ENCODE results near the gene SMARCD1.

SMARCD1 gene

GRCh38 chr12:50072198-50072907 is 12.8 kb upstream of the SMARCD1 start:
- no peak for DNase-seq (ENCODE audit: low read depth, low spot score)
- H3K27me3 ChIP-seq (ENCODE audit: insufficient read depth, insufficient read length) = no peaks in the 10 kb centered on the region
- no peaks in the 10 kb centered on the region for H3K36me3 ChIP-seq (ENCODE audit: insufficient read depth, insufficient read length, low read length)
- peaks cover 36% of the 10 kb centered on the region for H3K4me1 ChIP-seq (ENCODE audit: insufficient read depth, insufficient read length)
- no peak for TF ChIP-seq YY1 (IDR thresholded peaks at IDR 0.05; ENCODE audit: insufficient read depth, insufficient read length)
- no peak overlapping the region for H3K9ac ChIP-seq (ENCODE audit: insufficient read length, low read depth)
- no peak overlapping the region for H3K4me3 ChIP-seq (ENCODE audit: insufficient read length, low read depth)
- no peaks in the 10 kb centered on the region for H3K9me3 ChIP-seq (ENCODE audit: insufficient read depth, low read length)

GRCh38 chr12:50073206-50073605 is 11.9 kb upstream of the SMARCD1 start:
- Histone ChIP-seq H3K27me3 (ENCODE audit: insufficient read depth, insufficient read length) (no peaks in the 10 kb centered on the region), H3K4me3 (ENCODE audit: insufficient read length, low read depth) (no peak overlapping the region), H3K9ac (ENCODE audit: insufficient read length, low read depth) (no peak overlapping the region), H3K4me1 (ENCODE audit: insufficient read depth, insufficient read length) (peaks cover 36% of the 10 kb centered on the region), H3K9me3 (ENCODE audit: insufficient read depth, low read length) (no peaks in the 10 kb centered on the region), H3K36me3 (ENCODE audit: insufficient read depth, insufficient read length, low read length) (no peaks in the 10 kb centered on the region)
- DNase-seq (ENCODE audit: low read depth, low spot score) = no peak
- TF ChIP-seq YY1 (IDR thresholded peaks at IDR 0.05; ENCODE audit: insufficient read depth, insufficient read length) = no peak
- no peak for TF ChIP-seq ZNF274 (IDR thresholded peaks at IDR 0.05; ENCODE audit: low read depth, low read length)
- no peak for TF ChIP-seq SUZ12 (IDR thresholded peaks at IDR 0.05; ENCODE audit: extremely low read depth, insufficient read depth, insufficient read length)

GRCh38 chr12:50073712-50074111 is 11.4 kb upstream of the SMARCD1 start:
- TF ChIP-seq ZNF274 (IDR thresholded peaks at IDR 0.05; ENCODE audit: low read depth, low read length) (no peak), YY1 (IDR thresholded peaks at IDR 0.05; ENCODE audit: insufficient read depth, insufficient read length) (no peak), SUZ12 (IDR thresholded peaks at IDR 0.05; ENCODE audit: extremely low read depth, insufficient read depth, insufficient read length) (no peak)
- H3K36me3 ChIP-seq (ENCODE audit: insufficient read depth, insufficient read length, low read length) = no peaks in the 10 kb centered on the region

GRCh38 chr12:50074936-50075807 is 10.0 kb upstream of the SMARCD1 start:
- H3K4me3 ChIP-seq (ENCODE audit: insufficient read length, low read depth) = no peak overlapping the region
- H3K4me1 ChIP-seq (ENCODE audit: insufficient read depth, insufficient read length) = peaks cover 36% of the 10 kb centered on the region
- H3K36me3 ChIP-seq (ENCODE audit: insufficient read depth, insufficient read length, low read length) = no peaks in the 10 kb centered on the region
- no peak for TF ChIP-seq ZNF274 (IDR thresholded peaks at IDR 0.05; ENCODE audit: low read depth, low read length)
- TF ChIP-seq YY1 (IDR thresholded peaks at IDR 0.05; ENCODE audit: insufficient read depth, insufficient read length) = no peak
- TF ChIP-seq SUZ12 (IDR thresholded peaks at IDR 0.05; ENCODE audit: extremely low read depth, insufficient read depth, insufficient read length) = no peak
- peak overlapping the region; percentile 45 for H3K9ac ChIP-seq (ENCODE audit: insufficient read length, low read depth)
- H3K27me3 ChIP-seq (ENCODE audit: insufficient read depth, insufficient read length) = no peaks in the 10 kb centered on the region
- no peaks in the 10 kb centered on the region for H3K9me3 ChIP-seq (ENCODE audit: insufficient read depth, low read length)
- peak; percentile 83 for DNase-seq (ENCODE audit: low read depth, low spot score)

More at GRCh38 chr12:50073712-50074111, 11.4 kb upstream of the SMARCD1 start:
- DNase-seq (ENCODE audit: low read depth, low spot score) = no peak
- peaks cover 36% of the 10 kb centered on the region for H3K4me1 ChIP-seq (ENCODE audit: insufficient read depth, insufficient read length)
- H3K27me3 ChIP-seq (ENCODE audit: insufficient read depth, insufficient read length) = no peaks in the 10 kb centered on the region
- H3K9ac ChIP-seq (ENCODE audit: insufficient read length, low read depth) = no peak overlapping the region
- no peaks in the 10 kb centered on the region for H3K9me3 ChIP-seq (ENCODE audit: insufficient read depth, low read length)
- no peak overlapping the region for H3K4me3 ChIP-seq (ENCODE audit: insufficient read length, low read depth)

GRCh38 chr12:50075808-50076170 is 9.4 kb upstream of the SMARCD1 start:
- no peak for DNase-seq (ENCODE audit: low read depth, low spot score)
- no peak for TF ChIP-seq YY1 (IDR thresholded peaks at IDR 0.05; ENCODE audit: insufficient read depth, insufficient read length)
- Histone ChIP-seq H3K9me3 (ENCODE audit: insufficient read depth, low read length) (no peaks in the 10 kb centered on the region), H3K4me3 (ENCODE audit: insufficient read length, low read depth) (no peak overlapping the region), H3K4me1 (ENCODE audit: insufficient read depth, insufficient read length) (peaks cover 33% of the 10 kb centered on the region), H3K36me3 (ENCODE audit: insufficient read depth, insufficient read length, low read length) (no peaks in the 10 kb centered on the region), H3K9ac (ENCODE audit: insufficient read length, low read depth) (no peak overlapping the region), H3K27me3 (ENCODE audit: insufficient read depth, insufficient read length) (no peaks in the 10 kb centered on the region)

- DNase-seq (ENCODE audit: low read depth, low spot score) = no peak
- Histone ChIP-seq H3K4me1 (ENCODE audit: insufficient read depth, insufficient read length) (peaks cover 26% of the 10 kb centered on the region), H3K36me3 (ENCODE audit: insufficient read depth, insufficient read length, low read length) (no peaks in the 10 kb centered on the region), H3K9me3 (ENCODE audit: insufficient read depth, low read length) (no peaks in the 10 kb centered on the region), H3K27me3 (ENCODE audit: insufficient read depth, insufficient read length) (no peaks in the 10 kb centered on the region), H3K9ac (ENCODE audit: insufficient read length, low read depth) (no peak overlapping the region), H3K4me3 (ENCODE audit: insufficient read length, low read depth) (no peak overlapping the region)
- TF ChIP-seq ZNF274 (IDR thresholded peaks at IDR 0.05; ENCODE audit: low read depth, low read length) (no peak), SUZ12 (IDR thresholded peaks at IDR 0.05; ENCODE audit: extremely low read depth, insufficient read depth, insufficient read length) (no peak), YY1 (IDR thresholded peaks at IDR 0.05; ENCODE audit: insufficient read depth, insufficient read length) (no peak)
These were observed 8.0 kb upstream of the SMARCD1 start for GRCh38 chr12:50077099-50077498.

- Histone ChIP-seq H3K9ac (ENCODE audit: insufficient read length, low read depth) (no peak overlapping the region), H3K36me3 (ENCODE audit: insufficient read depth, insufficient read length, low read length) (no peaks in the 10 kb centered on the region), H3K27me3 (ENCODE audit: insufficient read depth, insufficient read length) (no peaks in the 10 kb centered on the region), H3K4me1 (ENCODE audit: insufficient read depth, insufficient read length) (peaks cover 18% of the 10 kb centered on the region), H3K4me3 (ENCODE audit: insufficient read length, low read depth) (no peak overlapping the region), H3K9me3 (ENCODE audit: insufficient read depth, low read length) (no peaks in the 10 kb centered on the region)
- TF ChIP-seq SUZ12 (IDR thresholded peaks at IDR 0.05; ENCODE audit: extremely low read depth, insufficient read depth, insufficient read length) (no peak), YY1 (IDR thresholded peaks at IDR 0.05; ENCODE audit: insufficient read depth, insufficient read length) (no peak), ZNF274 (IDR thresholded peaks at IDR 0.05; ENCODE audit: low read depth, low read length) (no peak)
- no peak for DNase-seq (ENCODE audit: low read depth, low spot score)
These were observed 6.9 kb upstream of the SMARCD1 start for GRCh38 chr12:50078281-50078680.
